Effector CD8-positive, alpha-beta T cell (primary cell): ENCODE results near the gene DNASE2B.
A peak's percentile ranks its signal among the peaks of the same experiment; 100 is the strongest.
"Not testable (repeated sequence)": the region's sequence is repeated elsewhere in the genome, so short reads cannot be mapped to it uniquely, and the experiment has no call there.

ENCODE experiments used
- DNase-seq: peaks from one replicate; lab custom pipeline; 2025; lab: John Stamatoyannopoulos, UW

The DNASE2B gene

DNA sequence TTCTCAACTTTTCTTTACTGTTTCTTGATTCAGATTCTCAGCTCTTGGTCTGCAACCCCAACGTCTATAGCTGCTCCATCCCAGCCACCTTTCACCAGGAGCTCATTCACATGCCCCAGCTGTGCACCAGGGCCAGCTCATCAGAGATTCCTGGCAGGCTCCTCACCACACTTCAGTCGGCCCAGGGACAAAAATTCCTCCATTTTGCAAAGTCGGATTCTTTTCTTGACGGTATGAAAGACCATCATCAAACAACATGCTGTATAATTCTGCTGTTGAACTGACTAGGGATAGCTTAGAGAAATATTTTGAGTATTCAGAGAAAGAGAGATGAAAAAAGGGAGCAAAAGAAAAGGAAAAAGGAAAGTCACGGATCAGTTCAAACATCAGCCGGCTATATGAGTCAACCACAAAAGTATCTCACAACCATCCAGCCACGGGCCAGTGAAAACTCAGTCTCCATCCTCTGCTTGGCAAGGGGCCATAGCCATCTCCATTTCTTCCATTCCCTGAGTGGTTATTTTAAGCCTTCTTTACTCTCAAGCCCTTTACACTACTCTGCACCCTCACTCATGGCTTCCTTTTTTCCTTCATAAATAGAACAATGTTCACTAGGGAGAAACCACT, 14.1 kb downstream of the DNASE2B start:
- DNase-seq: no peak

DNA sequence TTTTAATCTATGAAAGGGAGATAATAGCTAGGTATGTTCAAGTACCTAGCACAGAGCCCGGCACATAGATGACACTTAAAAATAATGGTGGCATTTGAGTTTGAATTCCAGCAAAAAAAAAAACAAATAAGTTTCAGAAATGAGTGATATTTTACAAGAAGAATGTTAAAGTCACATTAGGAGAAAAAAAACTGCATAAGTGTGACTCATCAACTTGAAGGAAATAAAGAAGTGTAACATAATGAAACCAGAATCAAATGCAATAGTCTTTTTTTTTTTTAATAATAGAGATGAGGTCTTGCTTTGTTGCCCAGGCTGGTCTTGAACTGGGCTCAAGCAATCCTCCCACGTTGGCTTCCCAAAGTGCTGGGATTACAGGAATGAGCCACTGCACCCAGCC, 17.1 kb downstream of the DNASE2B start:
- DNase-seq: no peak

- no peak for DNase-seq
These were observed 24.6 kb downstream of the DNASE2B start for GRCh38 chr1:84422909-84423308.

GRCh38 chr1:84424513-84425149, 26.3 kb downstream of the DNASE2B start:
- DNase-seq: no peak

GRCh38 chr1:84425150-84425896, 27.0 kb downstream of the DNASE2B start:
- DNase-seq: no peak

DNA sequence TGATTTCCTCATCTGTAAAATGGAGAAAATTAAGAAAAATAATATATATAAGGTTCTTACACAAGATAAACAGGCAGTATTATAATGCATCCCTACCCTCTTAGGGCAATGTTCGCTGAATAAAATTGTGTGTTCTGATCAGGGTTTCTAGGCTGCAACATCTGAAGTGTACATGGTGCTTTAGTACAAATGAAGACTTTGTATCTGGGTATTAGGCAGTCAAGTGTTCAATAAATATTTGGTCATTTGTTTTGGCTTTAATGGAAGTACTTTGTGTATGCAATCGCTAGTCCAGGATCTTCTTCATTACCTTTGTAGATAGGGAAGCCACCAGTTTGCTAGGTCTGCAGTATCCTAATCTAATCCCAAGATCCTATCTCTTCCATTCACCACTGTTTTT, 28.1 kb downstream of the DNASE2B start:
- no peak for DNase-seq

- DNase-seq: no peak
These were observed 29.2 kb downstream of the DNASE2B start for GRCh38 chr1:84427250-84428188.

DNA sequence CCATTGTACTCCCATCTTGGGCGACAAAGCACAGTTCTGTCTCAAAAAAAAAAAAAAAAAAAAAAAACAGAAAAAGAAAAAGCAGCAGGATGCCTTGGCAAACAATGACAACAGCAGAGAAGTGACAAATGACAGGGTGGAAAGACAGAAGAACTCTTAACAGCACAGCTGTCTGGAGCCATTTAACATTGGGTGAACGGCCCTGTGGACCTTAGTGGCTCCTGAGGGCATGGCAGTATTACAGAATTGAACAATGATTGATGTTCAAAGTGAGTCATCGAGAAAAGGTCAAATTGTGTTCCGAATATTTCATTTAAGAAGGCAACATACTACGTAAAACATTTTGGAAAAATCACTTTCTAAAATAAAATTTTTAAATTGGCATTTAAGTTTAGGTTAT, 30.0 kb downstream of the DNASE2B start:
- no peak for DNase-seq

- DNase-seq: no peak
These were observed 30.9 kb downstream of the DNASE2B start for GRCh38 chr1:84429231-84429630.

- no peak for DNase-seq
These were observed 32.3 kb downstream of the DNASE2B start for GRCh38 chr1:84430546-84430945.

DNA sequence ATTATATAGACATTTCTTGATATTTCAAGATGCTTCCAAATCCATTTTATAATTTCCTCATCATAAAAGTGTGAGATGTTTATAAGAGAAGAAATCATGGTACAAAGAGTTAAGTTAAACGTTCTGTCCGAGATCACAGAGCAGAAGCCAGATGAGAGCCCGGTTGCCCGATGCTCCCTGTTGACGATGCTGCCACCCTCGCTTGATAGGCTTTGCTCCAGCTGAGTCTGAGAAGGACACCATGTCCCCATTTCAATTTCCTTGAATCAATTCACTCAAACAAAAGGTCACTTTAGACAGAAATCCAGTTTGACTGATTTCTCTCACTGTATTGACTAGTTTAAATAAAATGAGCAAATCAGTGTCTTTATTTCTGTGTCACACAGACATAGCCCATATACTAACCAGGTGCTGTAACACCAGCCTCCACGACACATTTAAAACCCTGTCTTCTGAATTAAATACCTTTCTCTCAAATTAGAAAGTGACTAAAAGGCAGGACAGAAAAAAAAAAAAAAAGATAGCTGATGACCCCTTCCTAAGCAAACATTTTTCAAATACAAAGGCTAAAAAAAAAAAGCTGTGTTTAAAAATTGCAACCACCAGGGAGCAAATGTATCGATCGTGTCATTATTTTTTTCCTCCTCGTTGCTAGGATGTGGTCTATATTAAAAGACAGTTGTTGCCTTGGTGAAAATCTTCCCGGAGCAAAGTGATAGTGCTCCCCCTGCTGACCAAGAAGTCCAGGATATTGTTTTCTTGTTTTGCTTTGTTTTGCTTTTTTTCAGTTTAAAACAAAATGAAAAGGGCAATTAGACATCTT, 35.2 kb downstream of the DNASE2B start:
- peak; percentile 18 for DNase-seq

- DNase-seq: no peak
These were observed 35.9 kb downstream of the DNASE2B start for GRCh38 chr1:84434081-84434769.

DNA sequence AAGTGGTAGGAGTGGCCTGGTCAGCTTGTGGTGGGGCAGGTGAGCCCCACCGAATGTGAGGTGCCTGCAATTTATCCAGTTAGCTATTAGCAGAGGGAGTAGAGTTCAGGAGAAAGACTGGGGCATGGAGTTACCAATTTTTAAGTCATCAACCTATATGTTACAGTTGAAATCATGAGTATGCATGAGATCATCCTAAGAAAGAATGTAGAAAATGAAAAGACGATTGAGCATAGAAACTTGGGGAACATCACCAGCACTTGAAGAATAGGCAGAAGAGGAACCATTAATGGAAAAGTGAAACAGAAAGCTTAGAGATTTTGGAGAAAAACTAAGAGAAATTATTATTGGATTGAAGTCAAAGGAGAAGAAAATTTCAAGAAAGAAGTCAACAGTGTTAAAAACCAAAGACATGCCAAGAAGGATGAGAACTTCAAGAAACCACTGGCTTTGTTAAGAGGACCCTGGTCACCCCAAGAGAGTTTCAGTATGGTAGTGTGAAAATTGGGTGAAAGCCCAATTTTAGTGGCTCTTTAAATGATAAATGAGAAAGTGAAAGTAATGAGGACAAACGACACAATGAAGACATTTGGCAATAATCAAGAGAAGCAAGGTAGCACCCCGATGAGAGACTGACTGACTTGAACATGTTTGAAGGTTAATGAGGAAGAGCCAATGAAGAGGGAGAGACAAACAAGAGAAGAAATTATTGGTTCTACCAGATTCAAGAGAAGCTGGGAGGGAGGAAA, 36.7 kb downstream of the DNASE2B start:
- no peak for DNase-seq

DNA sequence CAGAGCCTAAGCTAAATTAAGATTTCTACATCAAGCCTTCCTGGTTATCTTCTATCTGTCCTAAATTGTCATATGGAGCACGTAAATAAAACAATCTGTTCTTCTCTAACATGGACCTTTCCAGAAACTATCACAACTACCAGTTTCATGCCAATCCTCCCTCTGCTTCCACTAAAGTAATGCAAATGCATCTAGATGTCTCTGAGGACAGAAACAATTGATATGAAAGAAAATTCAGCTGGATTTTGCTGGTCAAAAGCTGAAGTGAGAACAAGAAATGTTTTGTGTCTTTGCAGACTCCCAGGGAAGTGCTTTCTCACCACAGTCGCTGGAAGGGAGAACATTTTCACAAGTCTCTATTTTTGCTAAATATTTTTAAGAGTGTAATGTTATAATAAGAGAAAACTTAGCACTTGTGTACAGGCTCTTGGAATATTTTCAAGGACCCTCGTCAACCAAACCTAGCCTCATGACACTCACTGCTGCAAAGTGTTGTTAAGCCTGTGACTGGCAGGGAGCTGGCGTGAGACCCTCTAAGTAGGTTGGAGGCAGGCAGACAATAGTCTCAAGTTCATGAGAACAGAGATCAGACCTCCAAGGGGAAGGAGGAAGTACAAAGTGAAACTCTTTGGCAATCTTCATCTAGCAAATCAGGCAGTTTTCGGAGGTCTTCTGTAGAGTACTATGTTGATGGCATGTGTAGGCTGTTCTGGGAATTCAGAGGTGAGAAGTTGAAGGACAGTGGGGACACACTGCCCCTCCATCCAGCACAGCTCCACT, 38.8 kb downstream of the DNASE2B start:
- DNase-seq: no peak

GRCh38 chr1:84442256-84442655, 44.0 kb downstream of the DNASE2B start:
- DNase-seq: no peak

- DNase-seq: not testable (repeated sequence)
These were observed 44.7 kb downstream of the DNASE2B start for GRCh38 chr1:84442747-84443646.

GRCh38 chr1:84448704-84449103, 50.4 kb downstream of the DNASE2B start:
- not testable (repeated sequence) for DNase-seq

- DNase-seq: no peak
These were observed 52.6 kb downstream of the DNASE2B start for GRCh38 chr1:84450910-84451309.
